Right lobe of liver (tissue), 6 donors: Measurements from ENCODE around the gene PHF2. TPM values are rescaled to one million over a fixed set of nuclear protein-coding genes. Genes with fewer than 3 reads are reported as not detected.
A peak's percentile ranks its signal among the peaks of the same experiment; 100 is the strongest.

ENCODE experiments used
- ATAC-seq, 4 donors: fragments of 200-7000 bp; cut with Tn5 transposase; one replicate each; pipeline ENCODE4 v1.9.1; 2020; ENCODE audit warnings: mild to moderate bottlenecking in 4 of 4, moderate library complexity in 4 of 4
- DNase-seq, 3 donors: peaks; one replicate each; pipeline ENCODE4 v3.0.0-alpha.2; 2020
- H3K27ac ChIP-seq, 3 donors: fragments of 200-600 bp; one replicate each; pipeline ENCODE4 v1.8.0; 2022
- H3K27me3 ChIP-seq, 2 donors: fragments of 200-600 bp; one replicate each; pipeline ENCODE4 v1.8.0; 2022
- H3K36me3 ChIP-seq, 4 donors: fragments of 200-600 bp; sonication (generic) in 1 of 4; one replicate each; pipeline versions ENCODE4 v1.5.1 to v1.8.0; 2017 to 2022; ENCODE audit warnings: control low read depth in 1 of 4
- H3K4me1 ChIP-seq, 4 donors: fragments of 200-600 bp; sonication (generic) in 1 of 4; one replicate each; pipeline versions ENCODE4 v1.5.1 to v1.8.0; 2017 to 2022; ENCODE audit warnings: control low read depth in 1 of 4
- H3K4me3 ChIP-seq, 3 donors: fragments of 200-600 bp; one replicate each; pipeline ENCODE4 v1.8.0; 2022
- H3K9me3 ChIP-seq, 4 donors: fragments of 200-600 bp; sonication (generic) in 1 of 4; one replicate each; pipeline versions ENCODE4 v1.5.1 to v1.8.0; 2017 to 2022; ENCODE audit warnings: control low read depth in 1 of 4
- POLR2A ChIP-seq: fragments of 450-650 bp; IDR thresholded peaks from one replicate; pipeline ENCODE4 v1.6.1; 2017; ENCODE audit warnings: antibody characterized with exemption, mild to moderate bottlenecking
- WGBS: methylation state at CpG from one replicate; pipeline ENCODE4 v1.1.6; 2018; ENCODE audit warnings: low coverage, low lambda C conversion rate; ENCODE audit not compliant: insufficient coverage; ENCODE audit errors: missing lambda C conversion rate; 5-methylcytosine and 5-hydroxymethylcytosine counted together
- intact Hi-C, 2 donors: fragments of 100-400 bp; cut with DNase I; formaldehyde crosslinking; loops; one replicate each; pipeline versions ENCODE4 v1.11.2 to v1.14.1; 2022
- total RNA-seq, 6 experiments: library from RNA; depleted of rRNA in 2 of 6; stranded (reverse); fragments of >200 nt in 2 of 6; fragmentation: NEBNext Ultra II Directional in 3 of 6; extraction: Animal tissue kit (Norgen Biotek cat#: 25700) in 3 of 6; gene quantifications; one replicate each; pipeline versions ENCODE4 v1.1.0 to v1.2.4, GENCODE V29; 2016 to 2023
- TF ChIP-seq, protein P1 (sequence below), 4 donors: fragments of 200-600 bp in 3 of 4; fragments of 450-650 bp in 1 of 4; IDR thresholded peaks; one replicate each; pipeline versions ENCODE4 v1.5.1 to v1.8.0; 2016 to 2022; ENCODE audit warnings: antibody characterized with exemption in 4 of 4, mild to moderate bottlenecking in 2 of 4
- donor health status: DM: no; HTN: yes; CAD: no.
- donor health status: DM: no; HTN: no; CAD: no.
- donor health status: DM: no; HTN: no; CAD: no.
- donor health status: DM: no; HTN: yes; CAD: no.
- donor health status: DM: no; HTN: yes; CAD: no.

PHF2 gene
- total RNA-seq, 6 experiments from 2014 or later, result 6.3 to 8.5 (median 6.8) TPM

- Histone ChIP-seq H3K36me3 (peaks cover 0 to 38% (median 6%) of the 10 kb centered on the region in 4 donors), H3K4me3 (no peak overlapping the region), H3K4me1 (no peaks in the 10 kb centered on the region), H3K9me3 (no peaks in the 10 kb centered on the region), H3K27ac (no peak overlapping the region), H3K27me3 (no peaks in the 10 kb centered on the region)
- TF ChIP-seq POLR2A, result no peak
- TF ChIP-seq, protein P1, sequence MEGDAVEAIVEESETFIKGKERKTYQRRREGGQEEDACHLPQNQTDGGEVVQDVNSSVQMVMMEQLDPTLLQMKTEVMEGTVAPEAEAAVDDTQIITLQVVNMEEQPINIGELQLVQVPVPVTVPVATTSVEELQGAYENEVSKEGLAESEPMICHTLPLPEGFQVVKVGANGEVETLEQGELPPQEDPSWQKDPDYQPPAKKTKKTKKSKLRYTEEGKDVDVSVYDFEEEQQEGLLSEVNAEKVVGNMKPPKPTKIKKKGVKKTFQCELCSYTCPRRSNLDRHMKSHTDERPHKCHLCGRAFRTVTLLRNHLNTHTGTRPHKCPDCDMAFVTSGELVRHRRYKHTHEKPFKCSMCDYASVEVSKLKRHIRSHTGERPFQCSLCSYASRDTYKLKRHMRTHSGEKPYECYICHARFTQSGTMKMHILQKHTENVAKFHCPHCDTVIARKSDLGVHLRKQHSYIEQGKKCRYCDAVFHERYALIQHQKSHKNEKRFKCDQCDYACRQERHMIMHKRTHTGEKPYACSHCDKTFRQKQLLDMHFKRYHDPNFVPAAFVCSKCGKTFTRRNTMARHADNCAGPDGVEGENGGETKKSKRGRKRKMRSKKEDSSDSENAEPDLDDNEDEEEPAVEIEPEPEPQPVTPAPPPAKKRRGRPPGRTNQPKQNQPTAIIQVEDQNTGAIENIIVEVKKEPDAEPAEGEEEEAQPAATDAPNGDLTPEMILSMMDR (IDR thresholded peaks at IDR 0.05), result no peak
- intact Hi-C loops, result no loop called here
- WGBS, result 100% methylated on average over 7 of the region's 24 CpGs
- peak; percentile 10 to 39 (median 34) for DNase-seq
- no peak for ATAC-seq
These were observed 76.5 kb downstream of the PHF2 start for GRCh38 chr9:93652604-93653592.

GRCh38 chr9:93653760-93654159 is 77.4 kb downstream of the PHF2 start:
- TF ChIP-seq, protein P1 (IDR thresholded peaks at IDR 0.05), result no peak
- TF ChIP-seq POLR2A, result no peak
- intact Hi-C loops, result no loop called here
- ATAC-seq (no peak), DNase-seq (peak in 2 of 3 donors; percentile 8 to 31)
- WGBS, result 60% methylated on average over 1 of the region's 3 CpGs
- Histone ChIP-seq H3K36me3 (peaks cover 0 to 38% (median 6%) of the 10 kb centered on the region in 4 donors), H3K4me1 (no peaks in the 10 kb centered on the region), H3K9me3 (no peaks in the 10 kb centered on the region), H3K4me3 (no peak overlapping the region), H3K27me3 (no peaks in the 10 kb centered on the region), H3K27ac (no peak overlapping the region)

DNA sequence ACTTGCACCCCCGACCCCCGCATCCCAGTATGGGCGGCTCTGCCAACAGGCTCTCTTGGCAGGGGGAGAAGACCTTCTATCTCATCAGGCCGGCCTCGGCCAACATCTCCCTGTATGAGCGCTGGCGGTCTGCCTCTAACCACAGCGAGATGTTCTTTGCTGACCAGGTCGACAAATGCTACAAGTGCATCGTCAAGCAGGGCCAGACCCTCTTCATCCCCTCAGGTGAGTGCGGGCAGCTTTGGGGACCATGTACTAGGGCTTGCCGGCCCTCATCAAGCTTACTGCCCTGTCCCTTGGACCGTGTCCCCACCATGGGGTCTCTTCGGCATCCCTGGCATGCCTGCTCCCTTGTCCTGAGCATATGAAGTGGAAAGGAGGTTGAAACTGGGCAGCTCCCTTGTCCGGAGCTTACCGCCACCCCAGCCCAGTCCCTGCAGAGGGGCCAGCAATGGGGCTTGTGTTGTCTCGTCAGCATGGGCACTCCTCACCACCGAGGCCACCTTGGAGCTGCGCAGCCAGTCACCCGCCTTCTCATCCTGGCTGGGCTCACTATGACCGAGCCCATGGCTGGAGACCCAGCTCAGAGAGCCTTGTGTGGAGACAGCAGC is 78.1 kb downstream of the PHF2 start:
- WGBS, result 100% methylated on average over 2 of the region's 21 CpGs
- DNase-seq (peak; percentile 13 to 37 (median 32)), ATAC-seq (no peak)
- TF ChIP-seq POLR2A, result no peak
- TF ChIP-seq, protein P1 (IDR thresholded peaks at IDR 0.05), result no peak
- Histone ChIP-seq H3K36me3 (peaks cover 0 to 41% (median 6%) of the 10 kb centered on the region in 4 donors), H3K4me1 (no peaks in the 10 kb centered on the region), H3K9me3 (no peaks in the 10 kb centered on the region), H3K27me3 (no peaks in the 10 kb centered on the region), H3K4me3 (no peak overlapping the region), H3K27ac (no peak overlapping the region)
- intact Hi-C loops, result no loop called here

GRCh38 chr9:93655621-93656425 is 79.4 kb downstream of the PHF2 start:
- peaks cover 0 to 28% (median under 1%) of the 10 kb centered on the region in 4 donors for H3K36me3 ChIP-seq
- intact Hi-C loops, result no loop called here
- no peaks in the 10 kb centered on the region for H3K27me3 ChIP-seq
- peak; percentile 14 to 54 (median 38) for DNase-seq
- H3K4me3 ChIP-seq, result no peak overlapping the region
- H3K27ac ChIP-seq, result no peak overlapping the region
- 100% methylated on average over 2 of the region's 22 CpGs for WGBS
- ATAC-seq, result no peak
- no peaks in the 10 kb centered on the region for H3K9me3 ChIP-seq
- H3K4me1 ChIP-seq, result no peaks in the 10 kb centered on the region
- TF ChIP-seq, protein P1 (IDR thresholded peaks at IDR 0.05), result no peak
- no peak for TF ChIP-seq POLR2A
